Suppressor macrophage treated with lipopolysaccharide for 1 hour (primary cell): ENCODE results near the gene KCNQ1.
"Not testable (repeated sequence)": the region's sequence is repeated elsewhere in the genome, so short reads cannot be mapped to it uniquely, and the experiment has no call there.

Experiments used
- DNase-seq, 3 donors: peaks; one replicate each; pipeline ENCODE4 v3.0.0-alpha.2; 2020 to 2022

KCNQ1 gene

DNA sequence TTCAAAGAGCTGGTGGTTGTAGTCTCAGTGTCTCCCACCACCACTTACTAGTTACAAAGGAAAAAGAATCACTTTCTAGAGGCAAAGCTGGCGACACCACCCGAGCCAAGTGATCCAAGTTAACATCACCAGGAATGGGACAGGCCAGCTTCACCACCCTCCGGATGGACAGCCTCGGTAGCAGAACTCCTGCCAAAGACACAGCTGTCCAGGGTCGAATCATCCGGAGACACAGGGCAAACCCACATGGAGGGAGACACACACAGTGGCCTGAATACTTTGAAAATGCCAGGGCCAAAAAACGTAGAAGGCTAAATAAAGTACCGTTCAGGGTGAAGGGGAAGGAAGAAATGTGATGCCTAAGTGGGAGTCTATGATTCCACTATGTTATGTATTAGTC, 33.1 kb downstream of the KCNQ1 start:
- no peak for DNase-seq

GRCh38 chr11:2480067-2480873, 35.5 kb downstream of the KCNQ1 start:
- DNase-seq: peak in 1 of 3 donors; percentile 63

- peak; percentile 88 to 98 (median 92) for DNase-seq
These were observed 36.0 kb downstream of the KCNQ1 start for GRCh38 chr11:2480874-2481220.

GRCh38 chr11:2481253-2481652, 36.4 kb downstream of the KCNQ1 start:
- no peak for DNase-seq

- DNase-seq: peak; percentile 54 to 91 (median 58)
These were observed 37.4 kb downstream of the KCNQ1 start for GRCh38 chr11:2482204-2482603.

DNA sequence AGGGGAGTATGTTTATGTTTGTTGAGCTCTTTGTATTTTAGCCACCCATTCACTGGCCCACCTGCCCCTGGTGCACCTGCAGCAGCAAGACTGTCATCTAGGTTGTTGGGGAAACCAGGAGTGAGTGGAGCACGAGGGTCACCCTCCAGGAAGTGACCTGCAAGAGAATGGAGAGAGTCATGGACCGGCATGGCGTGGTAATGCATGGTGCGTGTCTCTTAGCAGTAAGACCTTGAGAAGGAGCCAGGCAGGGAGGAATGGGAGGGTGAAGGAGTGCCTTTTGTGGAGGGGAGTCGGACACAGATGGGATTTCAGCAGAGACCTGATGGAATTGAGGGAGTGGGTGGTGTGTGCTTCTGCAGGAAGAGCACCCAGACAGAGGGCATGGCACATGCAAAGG, 37.9 kb downstream of the KCNQ1 start:
- no peak for DNase-seq

DNA sequence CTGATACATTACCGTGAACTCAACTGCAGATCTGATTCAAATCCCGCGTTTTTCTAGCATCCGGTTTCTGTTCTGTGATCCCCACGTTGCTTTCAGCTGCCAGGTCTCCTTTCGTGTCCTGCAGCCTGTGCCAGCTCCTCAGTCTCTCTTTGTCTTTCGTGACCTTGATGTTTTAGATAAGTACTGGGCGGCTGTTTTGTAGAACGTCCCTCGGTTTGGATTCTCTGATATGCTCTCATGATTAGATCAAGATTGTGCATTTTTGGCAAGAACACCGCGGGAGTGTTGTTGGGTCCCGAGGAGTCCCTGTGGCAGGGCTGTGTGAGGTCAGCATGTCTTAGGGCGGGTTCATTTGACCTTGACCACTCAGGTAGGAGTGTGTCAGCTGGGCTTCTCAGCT, 38.6 kb downstream of the KCNQ1 start:
- DNase-seq: no peak

DNA sequence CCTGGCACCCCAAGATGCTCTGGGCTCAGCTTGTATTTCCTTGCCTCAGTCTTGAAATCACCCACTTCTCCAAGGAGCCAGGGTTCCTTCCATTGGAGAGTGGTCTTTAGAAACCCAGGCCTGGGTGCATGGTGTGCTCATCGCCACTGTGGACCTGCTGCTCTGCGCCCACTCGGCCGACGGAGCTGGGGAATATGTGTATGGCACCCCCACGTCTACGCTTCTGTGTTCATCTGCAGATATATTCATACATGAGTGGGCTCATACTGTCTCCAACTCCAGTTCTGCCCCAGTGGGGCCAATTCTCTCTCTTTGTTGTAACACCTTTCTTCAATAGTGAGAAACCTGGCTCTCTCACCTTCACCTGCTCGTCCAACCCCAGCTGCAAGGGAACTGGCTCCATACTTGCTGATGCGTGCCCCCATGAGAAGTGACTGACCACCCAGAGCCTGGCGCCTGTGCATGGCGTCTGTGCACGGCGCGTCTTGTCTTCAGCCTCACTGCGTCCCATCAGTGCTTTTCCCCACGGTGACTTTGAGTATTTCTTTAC, 39.8 kb downstream of the KCNQ1 start:
- DNase-seq: no peak

DNA sequence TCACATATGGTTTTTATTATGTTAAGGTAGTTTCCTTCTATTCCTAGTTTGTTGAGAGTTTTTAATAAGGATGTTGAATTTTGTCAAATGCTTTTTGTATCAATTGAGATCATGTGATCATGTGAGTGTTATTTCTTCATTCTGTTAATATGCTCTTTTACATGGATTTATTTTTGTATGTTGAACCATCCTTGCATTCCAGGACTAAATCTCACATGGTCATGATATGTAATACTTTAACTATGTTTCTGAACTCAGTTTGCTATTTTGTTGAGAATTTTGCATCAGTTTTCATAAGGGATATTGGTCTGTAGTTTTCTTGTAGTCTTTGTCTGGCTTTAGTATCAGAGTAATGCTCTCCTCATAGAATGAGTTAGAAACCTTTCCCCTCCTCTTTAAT, 43.2 kb downstream of the KCNQ1 start:
- no peak for DNase-seq

DNA sequence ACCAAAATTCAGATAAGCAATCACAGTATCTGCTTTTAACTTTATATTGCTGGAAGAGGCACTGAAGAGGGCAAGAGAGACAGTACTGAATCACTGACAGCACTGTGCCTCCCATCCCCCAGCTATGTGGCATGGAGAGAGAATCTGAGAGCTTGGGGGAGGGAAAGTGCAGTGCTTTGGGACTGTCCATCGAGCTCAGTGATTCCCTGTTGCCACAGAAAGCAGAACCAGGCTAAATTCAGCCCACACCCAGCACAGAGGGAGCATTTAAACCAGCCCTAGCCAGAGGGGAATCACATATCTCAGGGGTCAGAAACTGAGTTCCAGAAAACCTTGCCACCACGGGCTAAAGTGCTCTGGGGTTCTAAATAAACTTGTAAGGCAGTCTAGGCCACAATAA, 44.3 kb downstream of the KCNQ1 start:
- peak; percentile 23 to 60 (median 54) for DNase-seq

GRCh38 chr11:2497951-2498350, 53.1 kb downstream of the KCNQ1 start:
- DNase-seq: not testable (repeated sequence)

- no peak for DNase-seq
These were observed 53.9 kb downstream of the KCNQ1 start for GRCh38 chr11:2498750-2499149.

- DNase-seq: no peak
These were observed 62.5 kb downstream of the KCNQ1 start for GRCh38 chr11:2507212-2507901.

GRCh38 chr11:2507945-2508749, 63.3 kb downstream of the KCNQ1 start:
- DNase-seq: no peak

DNA sequence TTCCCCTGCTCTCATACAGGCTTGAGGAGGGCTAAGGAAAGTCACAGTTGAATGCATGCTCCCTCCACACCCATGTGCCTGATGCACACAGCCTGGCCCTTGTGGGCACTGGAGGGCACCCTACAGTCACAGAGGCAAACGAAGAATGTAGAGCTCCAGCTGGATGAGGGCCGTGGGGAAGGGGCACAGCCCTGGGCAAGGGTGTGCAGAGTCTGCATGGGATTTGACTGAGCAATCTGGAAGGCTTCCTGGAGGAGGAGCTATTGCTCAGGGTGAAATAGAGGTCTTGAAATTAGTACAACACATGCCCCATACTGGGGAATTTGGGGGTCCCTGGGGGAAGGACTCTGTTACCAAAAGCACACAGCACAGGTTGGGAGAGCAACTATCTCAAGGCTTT, 64.0 kb downstream of the KCNQ1 start:
- no peak for DNase-seq

DNA sequence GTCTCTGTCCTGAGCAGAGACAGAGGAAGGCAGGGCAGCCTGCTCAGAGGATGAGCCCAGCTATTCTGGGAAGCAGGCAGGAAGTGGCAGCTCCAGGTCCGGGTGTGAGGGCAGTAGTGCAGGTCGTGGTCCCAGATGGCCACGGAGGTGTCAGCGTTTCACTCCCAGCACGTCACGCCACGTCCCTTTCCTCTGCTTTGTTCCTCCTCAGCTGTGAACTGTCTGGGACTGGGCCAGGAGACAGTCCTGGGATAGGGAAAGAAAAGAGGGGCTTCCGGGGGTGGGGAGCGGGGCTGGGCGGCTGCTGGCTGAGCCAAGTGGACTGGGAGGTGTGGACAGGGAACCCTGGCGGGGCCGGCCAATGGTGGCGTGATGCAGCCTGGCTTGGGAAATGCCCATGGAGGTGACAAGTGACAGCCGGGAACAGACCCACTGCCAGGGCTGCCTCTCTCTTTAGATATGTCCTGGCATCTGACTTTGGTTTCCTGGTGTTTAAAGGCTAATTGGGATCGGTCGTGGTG, 64.7 kb downstream of the KCNQ1 start:
- DNase-seq: no peak

DNA sequence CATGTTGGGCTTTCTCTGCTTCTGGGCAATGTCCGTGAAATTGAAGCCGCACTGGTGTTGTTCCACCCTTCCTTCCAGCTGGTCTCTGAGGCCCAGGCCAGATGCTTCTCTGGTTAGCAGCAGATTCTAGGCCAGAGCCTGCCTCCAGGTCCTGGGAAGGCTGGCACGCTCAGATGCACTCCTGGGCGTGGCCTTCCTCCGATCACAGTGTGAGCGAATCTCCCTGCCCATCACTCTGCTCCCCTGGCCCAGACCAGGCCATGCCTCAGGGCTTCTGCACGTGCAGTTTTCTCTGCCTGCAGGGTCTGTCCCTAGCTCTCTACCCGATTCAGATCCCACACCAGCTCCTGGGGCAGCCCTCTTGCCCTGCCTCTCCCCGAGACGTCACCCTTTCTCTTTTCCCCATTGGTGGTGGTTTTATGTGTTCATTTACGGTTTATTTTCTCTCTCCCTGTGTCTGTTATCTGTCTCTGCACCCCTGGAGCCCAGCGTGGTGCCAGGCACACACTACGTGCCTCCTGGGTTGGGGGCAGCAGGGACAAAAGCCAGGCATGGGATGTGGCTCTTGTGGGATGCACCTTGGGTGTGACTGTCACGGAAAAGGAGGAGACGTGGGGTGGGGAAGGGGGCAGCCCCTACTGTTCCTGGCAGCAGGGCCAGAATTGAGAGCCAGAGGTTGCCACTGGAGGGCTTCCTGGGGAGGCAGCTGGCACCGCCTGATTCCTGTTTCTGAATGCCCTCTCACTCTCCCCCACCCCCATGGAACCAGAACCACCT, 66.0 kb downstream of the KCNQ1 start:
- DNase-seq: no peak

DNA sequence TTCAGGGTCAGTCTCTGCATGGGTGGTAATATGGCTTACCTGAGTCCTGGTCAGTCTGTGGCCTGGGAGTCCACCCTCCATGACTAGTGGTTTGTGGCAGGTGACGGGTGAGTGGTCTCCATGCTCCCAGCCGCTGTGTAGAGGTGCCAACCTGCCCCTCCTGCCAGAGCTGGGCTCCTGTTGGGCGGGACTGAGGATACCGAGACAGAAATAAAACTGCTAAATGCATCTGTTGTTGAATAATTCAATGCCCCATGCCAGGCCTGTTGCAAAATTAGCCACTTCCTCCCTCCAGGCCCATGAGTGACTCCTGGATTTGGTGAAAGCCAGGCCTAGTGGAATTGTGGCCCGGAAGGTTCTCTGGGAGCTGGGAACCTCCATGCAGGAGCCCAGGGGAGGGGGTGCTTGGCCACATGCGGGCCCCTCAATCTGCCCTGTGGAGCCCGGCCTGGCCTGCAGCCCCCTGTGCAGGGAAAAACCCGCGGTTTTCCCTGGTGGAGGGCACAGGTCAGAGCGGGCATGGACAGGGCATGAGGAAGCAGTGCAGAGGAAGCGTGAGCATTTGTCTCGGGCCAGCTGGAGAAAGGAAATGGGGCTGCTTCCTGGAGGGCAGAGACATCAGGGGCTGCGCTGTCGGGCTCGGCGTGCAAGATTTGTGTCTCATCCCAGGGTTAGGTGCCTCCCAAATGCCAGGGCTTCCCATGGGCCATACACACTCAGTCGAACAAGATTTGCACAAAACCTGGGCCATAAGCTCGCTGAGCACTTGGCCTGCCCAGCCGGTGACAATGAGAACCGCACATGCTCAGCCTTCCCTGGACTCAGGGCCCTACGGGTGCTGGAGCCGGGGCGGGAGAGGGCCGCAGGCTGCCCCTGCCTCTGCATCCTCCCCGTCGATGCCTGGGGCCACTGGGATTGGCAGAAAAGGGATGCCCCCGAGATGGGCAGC, 66.9 kb downstream of the KCNQ1 start:
- DNase-seq: peak; percentile 68 to 69 (median 68)

DNA sequence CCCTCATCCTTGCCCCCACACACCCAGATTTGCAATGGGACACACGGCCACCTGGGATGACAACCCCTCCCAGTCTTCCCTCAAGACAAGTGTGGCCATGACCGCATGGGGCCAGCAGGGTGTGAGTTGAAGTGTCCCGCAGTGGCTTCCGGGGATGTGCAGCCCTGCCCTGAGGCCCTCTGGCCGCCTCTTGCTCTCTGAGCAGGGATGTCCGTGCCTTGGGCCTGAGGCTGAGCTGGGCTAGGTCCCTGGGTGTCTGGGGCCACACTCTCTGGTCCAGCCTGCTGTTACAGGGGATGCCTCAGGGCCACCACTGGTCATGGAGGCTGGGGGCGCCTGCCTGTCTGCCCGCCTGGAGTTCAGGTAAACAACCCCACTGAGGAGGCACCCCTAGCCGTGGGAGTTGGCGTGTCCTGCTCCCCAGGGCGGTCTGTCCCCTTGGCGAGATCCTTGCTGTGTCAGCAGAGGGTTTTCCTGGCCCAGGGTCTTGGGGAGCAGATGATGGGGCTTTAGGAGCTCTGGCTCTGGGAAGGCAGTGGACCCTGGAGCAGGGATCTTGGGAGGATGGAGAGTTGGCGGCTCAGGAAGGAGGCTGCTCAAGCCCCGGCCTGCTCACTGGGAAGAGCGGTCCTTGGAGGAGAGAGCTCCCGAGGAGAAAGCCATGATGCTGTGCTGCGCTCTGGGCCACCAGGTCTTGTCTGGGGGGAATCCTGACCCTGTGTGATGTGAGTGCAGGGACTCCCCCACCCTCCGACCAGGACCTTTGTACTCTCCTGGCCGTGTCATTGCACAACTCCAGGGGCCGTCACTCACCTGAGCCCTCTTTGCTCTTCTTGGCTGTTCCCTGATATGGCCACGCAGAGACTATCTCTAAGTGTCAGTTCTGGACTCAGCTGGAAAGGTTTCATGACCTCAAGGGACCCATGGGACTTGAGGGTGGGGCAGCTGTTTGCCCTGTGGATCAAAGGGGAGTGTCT, 67.9 kb downstream of the KCNQ1 start:
- no peak for DNase-seq

- no peak for DNase-seq
These were observed 68.6 kb downstream of the KCNQ1 start for GRCh38 chr11:2513441-2513840.
